CD4-positive, alpha-beta T cell treated with Interferon gamma for 1 hour (primary cell): ENCODE measurements around the gene DLX4.

Experiments used
- DNase-seq: peaks from one replicate; pipeline ENCODE4 v3.0.0-alpha.2; 2020

DLX4 gene

DNA sequence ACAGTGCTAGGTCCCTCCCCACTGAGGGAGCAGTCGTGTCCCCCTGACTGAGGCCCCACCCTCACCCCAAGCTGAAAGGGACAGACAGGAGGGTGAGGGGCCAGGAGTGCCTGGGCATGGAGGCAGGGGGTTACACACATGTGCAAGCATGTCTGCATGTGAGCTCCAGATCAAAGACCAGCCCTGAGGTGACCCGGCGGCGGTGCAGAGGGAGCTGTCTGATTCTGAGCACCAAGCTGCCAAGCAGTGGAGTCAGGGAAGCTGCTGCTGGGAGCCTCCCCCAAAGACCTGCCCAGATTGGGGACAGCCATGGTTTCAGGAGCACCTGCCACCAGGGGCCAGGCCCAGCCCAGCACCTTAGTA lies 20.5 kb downstream of the DLX4 start:
- DNase-seq, result no peak

- DNase-seq, result no peak
Measured at GRCh38 chr17:49990331-49990730, 21.3 kb downstream of the DLX4 start.

DNA sequence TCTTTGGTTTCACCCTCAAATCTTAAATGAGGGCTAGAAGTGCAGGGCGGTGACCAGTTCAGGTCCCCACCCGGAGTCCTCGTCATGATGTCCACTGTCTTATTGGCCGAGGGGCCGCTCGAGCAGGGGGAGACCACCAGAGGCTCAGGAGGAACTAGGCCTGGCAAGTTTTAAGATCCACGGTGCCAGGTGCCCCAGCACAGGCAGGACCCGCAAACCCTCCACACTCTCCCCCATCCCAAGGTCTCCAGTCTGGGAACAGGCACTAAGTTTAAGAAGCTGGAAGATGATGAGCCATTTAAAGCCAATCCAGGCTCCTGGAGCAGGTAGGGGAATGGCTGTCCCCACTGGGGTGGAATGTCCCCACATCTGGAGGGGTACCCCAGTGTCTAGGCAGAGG lies 21.9 kb downstream of the DLX4 start:
- no peak for DNase-seq

DNA sequence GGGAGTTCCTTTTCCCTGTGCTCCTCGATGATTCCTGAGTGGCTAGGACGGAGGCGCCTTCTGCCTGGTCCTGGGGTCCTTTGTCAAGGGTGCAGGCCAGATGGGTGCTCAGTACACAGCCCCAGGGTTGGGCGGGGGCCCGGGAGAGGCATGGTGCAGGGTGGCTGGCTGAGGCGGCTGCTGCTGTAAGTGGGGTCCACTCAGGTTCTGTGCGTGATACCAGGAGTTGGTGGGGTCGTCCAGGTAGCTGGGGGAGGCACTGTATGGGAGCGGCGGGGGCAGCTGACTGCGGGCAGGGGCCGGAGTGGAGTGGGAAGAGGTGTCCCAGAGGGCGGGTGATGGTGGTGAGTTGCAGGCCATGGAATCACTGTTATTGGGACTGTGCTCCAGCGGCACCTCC lies 22.4 kb downstream of the DLX4 start:
- no peak for DNase-seq

DNA sequence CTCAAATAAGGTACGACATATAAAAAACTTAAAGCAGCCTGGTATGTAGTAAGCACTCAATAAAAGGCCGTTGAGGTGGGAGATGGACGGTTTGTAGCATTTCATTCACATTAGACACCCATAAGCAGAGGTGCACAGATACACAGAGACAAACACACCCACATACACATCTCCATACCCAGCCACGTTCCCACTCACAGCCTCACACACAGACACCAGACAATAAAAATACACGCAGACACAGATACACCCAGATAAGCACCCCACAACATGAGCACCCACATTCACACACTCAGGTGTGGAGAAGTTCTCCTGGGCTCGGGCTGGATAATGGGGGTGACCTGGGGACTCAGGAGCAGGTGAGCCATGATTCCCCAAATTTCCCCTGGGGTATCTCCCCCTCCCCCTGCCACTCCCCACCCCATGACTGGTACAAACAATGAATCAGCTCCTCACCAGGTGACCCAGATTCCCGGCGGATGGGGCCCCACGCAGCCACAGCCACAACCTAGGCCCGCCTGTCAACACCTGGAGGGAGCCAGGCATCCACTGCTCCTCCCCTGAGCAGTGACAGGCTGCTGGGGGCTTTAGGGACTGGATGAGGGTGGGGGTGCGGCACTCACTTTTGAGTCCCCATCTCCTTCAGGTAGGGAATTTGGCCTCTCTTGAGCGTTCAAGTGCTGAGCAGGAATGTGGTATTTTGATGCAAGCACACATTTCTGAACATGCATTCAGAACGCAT lies 23.4 kb downstream of the DLX4 start:
- no peak for DNase-seq

- DNase-seq, result no peak
Measured at GRCh38 chr17:49992933-49993422, 24.0 kb downstream of the DLX4 start.

DNA sequence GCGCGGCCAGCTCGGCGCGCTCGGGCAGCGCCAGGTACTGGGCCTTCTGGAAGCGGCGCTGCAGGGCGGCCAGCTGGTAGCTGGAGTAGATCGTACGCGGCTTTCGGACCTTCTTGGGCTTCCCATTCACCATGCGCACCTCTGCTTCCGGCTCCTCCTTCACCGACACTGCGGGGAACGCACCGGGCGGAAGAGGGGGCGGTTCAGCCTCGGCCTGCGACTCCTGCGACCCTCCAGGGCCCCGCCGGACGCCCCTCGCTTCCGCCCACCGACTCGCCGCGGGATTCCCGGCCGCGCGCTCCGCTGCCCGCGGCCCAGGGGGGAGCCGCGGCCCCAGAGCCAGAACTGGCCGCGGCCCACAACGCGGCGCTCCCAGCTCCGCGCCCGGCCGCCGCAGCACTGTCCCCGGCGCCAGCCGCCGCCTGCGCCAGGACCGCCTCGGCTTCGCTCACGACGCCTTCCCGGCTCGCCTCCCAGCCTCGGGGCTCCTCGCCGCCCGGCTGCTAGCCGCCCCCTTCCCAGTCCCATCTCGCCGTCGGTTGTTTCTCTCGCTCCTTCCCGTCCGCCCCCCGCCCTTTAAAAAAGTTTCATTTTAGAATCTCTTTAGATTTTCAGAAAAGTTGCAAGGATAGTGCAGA lies 24.6 kb downstream of the DLX4 start:
- no peak for DNase-seq

DNA sequence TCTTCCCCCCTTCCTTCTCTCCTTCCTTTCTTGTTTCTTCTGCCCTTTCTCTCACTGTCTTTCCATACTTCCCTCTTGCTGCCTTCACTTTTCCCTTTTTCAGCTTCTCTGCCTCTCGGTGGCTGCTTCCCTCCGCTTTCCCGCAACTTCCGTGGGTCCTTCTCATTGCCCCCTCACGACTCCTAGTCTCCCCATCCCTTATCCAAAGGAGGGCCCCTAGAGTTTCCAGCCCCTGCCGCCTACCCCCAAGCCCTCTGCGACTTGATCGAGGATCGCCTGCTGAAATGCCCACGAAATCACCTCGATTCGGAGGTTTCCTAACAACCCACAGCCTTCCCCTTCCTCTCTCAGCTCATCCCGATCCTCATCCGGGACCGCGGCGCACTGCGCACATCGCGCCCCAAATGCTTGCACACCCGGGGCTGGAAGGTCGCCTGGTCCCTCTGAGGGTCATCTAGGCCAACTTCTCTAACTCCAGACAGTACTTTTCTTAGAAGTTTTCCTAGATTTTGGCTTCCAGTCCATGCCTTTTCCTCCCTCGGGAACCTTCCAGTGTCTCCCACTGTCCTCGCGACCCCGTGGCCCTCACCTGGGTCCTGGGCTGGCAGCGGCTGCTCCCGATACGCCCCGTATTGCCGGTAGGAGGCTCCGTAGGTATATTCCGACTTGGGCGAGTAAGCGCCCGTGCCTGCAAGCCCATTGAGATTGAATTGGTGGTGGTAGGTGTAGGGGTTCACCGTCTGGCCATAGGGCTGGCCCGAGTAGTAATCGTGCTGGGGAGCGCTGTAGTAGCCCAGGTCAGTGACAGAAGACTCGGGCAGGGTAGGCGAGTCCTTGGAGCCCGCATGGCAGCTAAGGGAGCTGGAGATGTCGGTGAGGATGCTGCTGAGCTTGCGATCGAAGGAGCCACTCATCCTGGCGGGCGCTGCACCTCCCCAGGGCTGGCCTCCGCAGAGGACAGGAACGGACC lies 25.4 kb downstream of the DLX4 start:
- DNase-seq, result no peak

DNA sequence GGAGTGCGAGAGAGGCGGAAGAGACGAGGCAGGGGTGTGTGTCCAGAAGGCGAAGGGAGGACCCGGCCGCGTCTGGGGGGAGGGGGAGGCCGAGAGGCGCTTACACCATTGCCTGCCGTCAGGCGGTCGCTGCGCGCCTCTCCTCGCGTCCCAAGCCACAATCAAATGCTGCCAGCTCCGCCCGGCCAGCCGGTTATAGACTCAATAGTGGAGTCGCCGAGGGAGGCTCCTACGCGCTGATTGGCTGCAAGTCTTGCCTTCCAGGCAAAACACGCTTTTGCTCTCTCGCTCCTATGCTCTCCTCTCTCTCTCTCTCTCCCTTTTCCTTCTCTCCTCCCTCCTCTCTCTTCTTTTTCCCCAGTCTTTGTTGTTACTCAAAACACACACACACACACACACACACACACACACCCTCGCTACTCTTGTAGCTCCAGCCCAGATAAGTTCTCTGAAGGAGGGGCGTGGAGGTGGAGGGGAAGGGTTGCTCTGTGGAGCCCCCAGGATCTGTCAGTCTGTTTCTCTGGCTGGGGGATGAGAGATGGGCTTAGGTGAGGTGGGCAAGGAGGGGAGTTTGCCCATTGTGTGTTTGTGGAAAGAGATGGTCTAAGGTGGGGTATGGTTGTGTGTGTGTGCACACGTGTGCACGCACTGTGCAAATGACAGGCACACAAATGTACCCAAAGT lies 26.2 kb downstream of the DLX4 start, which contains the start of gene DLX3:
Gene DLX3, minus strand, starts transcription at position 170 of the 684 bp plus-strand sequence. CDS start 226 bp downstream, outside the sequence.
- DNase-seq, result no peak

DNA sequence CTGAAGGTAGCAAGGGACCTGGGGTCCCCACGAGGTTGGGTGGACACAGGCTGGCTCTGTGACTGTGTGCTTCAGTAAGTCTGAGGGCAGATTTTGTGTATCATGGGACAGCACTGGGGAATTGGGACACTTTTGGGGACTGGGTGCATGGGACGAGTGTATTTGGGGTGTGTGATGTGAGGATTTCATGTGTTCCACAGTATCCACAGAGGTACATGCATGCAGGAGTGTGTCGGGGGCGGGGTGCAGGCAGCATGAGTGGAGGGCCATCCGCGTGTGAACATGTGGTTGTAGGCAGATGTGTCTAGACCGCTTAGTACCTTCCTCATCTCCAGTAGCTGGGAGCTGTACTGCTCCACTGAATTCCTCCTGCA lies 27.1 kb downstream of the DLX4 start:
- DNase-seq, result no peak

- peak; percentile 48 for DNase-seq
Measured at GRCh38 chr17:49996495-49997300, 27.7 kb downstream of the DLX4 start.

DNA sequence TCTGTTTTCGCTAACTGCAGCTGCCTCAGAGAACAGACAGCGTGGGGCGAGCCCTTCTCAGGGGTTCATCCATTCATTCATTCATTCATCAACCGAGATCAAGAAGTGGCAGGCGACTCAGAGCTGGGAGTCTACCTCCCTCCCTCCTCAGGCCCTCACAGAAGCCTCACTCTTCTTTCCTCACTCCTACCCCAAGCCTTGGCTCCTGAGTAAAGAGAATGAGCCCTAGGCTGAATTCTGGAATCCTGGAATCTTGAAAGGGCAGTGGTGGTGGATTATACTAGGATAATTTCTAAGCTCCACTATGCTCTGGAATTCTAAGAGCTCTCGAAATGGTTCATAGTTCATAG lies 28.3 kb downstream of the DLX4 start:
- no peak for DNase-seq

GRCh38 chr17:49997773-49998703 lies 29.0 kb downstream of the DLX4 start:
- DNase-seq, result peak; percentile 80

DNA sequence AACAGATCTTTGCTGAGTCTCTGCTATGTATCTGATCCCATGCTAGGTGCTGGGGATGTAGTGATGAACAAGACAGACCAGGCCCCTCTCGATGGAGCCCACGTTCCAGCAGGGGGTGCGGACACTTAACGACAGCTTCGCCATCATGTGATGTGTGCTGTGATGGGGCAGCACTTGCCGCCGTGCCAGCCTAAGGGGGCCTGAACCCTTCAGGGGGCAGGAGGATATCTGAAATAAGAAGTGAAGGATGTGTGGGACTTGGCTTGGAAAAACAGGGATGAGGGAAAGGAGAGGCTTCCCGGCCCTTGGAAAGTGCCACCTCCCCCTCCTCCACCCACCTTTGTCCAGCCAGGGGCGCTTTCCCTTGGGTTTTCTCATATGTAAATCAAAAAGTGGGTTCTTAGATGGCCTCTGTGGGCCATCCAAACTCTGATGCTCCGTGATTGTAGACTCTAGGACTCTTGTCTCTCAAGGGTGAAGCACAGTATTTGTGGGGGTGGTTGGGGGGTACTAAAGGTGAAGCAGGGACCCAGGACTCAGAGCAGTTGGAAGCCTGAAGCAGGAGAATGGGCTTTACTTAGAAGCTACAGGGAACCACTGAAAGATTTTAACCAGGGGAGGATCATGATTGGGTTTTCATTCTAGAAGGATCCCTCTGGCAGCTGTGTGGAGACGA lies 30.0 kb downstream of the DLX4 start:
- no peak for DNase-seq

GRCh38 chr17:50003911-50004310 lies 34.9 kb downstream of the DLX4 start:
- no peak for DNase-seq

DNA sequence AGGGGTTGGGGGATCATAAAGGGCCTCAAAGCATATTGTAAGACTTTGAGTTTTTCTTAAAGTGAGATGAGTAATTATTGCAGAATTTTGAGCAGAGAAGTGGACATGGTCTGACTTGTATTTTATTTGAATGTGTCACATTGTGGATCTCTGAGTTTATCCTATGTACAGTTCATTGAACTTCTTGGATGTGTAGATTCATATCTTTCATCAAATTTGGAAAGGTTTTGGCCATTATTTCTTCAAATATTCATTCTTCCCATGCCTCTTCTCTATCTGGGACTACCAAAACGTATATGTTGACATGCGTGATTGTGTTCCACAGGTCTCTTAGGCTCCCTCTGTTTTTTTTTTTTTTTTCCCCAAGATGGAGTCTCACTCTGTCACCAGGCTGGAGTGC lies 40.3 kb downstream of the DLX4 start:
- DNase-seq, result no peak

DNA sequence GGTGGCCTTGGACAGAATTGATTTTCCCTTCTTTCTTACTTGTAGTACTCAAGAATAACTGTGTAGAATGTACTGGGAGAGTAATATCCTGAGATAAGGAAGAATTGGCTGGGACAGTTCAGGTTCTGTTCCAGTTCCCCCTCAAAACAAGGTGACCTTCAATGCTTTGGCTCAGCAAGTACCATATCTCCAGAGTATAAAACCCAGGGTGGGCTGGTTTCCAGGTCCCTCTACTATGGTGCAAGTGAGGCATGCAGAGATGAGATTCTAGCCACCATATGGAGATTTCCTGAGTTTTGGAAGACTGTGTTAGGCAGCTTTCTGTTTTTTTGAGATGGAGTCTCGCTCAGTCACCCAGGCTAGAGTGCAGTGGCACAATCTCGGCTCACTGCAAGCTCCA lies 44.1 kb downstream of the DLX4 start:
- no peak for DNase-seq

DNA sequence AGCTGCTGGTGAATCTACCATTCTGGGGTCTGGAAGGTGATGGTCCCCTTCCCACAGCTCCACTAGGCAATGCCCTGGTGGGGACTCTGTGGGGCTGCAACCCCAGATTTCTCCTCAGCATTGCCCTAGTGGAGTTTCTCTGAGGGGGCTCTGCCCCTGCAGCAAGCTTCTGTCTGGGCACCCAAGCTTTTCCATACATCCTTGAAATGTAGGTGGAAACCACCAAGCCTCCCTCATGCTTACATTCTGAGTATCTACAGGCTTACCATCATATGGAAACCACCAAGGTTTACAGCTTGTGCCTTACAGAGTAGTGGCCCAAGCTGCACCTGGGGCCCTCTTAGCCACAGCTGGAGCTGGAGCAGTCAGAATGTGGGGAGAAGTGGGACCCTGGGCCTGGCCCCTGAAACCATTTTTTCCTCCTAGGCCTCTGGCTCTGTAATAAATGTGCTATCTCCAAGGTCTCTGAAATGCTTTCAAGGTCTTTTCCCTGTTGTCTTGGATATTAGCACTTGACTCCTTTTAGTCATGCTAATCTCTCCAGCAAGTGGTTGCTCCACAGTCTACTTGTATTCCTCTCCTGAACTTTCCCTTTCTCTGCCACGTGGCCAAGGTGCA lies 45.6 kb downstream of the DLX4 start:
- no peak for DNase-seq

DNA sequence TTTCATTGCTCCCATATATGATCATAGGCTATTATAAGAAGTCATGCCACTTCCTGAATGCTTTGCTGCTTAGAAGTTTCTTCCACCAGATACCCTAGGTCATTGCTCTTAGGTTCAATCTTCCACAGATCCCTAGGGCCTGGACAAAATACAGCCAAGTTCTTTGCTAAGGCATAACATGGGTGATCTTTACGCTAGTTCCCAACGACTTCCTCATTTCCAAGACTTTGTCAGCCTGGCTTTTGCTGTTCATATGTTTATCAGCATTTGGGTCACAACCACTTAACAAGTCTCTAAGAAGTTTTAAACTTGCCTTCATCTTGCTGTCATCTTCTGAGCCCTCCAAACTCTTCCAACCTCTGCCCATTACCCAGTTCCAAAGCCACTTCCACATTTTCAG lies 46.2 kb downstream of the DLX4 start:
- DNase-seq, result no peak

- DNase-seq, result no peak
Measured at GRCh38 chr17:50018909-50019308, 49.9 kb downstream of the DLX4 start.
